Lower leg skin (tissue), 3 donors: ENCODE measurements around the gene USP31.

ENCODE experiments used
- POLR2A ChIP-seq, 2 donors: fragments of 450-650 bp; IDR thresholded peaks; one replicate each; pipeline ENCODE4 v1.6.1; 2016 to 2017; ENCODE audit warnings: antibody characterized with exemption in 2 of 2, mild to moderate bottlenecking in 1 of 2, moderate library complexity in 1 of 2
- TF ChIP-seq, protein P1 (sequence below), 3 donors: fragments of 450-650 bp; IDR thresholded peaks; one replicate each; pipeline ENCODE4 v1.5.1; 2016; ENCODE audit warnings: antibody characterized with exemption in 3 of 3, mild to moderate bottlenecking in 3 of 3, moderate library complexity in 2 of 3

DNA sequence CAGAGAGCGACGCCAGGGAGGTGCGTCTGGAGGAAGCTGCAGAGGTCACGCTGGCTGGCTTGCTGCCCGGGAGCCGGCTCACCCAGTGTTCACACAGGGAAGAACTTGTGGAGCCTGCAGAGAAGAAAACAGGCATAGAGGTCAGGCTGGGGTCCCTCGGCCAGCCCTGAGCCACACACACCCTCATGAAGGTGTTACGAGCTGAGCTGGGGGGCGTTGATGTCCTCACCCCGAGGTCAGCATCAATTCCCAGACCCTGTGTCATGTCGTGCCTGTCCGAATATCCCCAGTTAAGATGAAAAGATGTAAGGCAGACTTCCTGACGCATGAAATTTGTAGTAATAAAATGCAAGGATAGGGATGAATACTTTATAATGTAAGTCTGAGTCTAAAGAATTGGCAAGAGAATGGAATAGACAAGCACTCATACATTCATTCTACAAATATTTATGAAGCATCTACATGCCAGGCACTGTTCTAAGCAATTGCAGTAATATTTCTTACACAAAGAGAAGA, 77.1 kb downstream of the USP31 start:
- no peak for TF ChIP-seq POLR2A (IDR thresholded peaks at IDR 0.05)
- TF ChIP-seq, protein P1, sequence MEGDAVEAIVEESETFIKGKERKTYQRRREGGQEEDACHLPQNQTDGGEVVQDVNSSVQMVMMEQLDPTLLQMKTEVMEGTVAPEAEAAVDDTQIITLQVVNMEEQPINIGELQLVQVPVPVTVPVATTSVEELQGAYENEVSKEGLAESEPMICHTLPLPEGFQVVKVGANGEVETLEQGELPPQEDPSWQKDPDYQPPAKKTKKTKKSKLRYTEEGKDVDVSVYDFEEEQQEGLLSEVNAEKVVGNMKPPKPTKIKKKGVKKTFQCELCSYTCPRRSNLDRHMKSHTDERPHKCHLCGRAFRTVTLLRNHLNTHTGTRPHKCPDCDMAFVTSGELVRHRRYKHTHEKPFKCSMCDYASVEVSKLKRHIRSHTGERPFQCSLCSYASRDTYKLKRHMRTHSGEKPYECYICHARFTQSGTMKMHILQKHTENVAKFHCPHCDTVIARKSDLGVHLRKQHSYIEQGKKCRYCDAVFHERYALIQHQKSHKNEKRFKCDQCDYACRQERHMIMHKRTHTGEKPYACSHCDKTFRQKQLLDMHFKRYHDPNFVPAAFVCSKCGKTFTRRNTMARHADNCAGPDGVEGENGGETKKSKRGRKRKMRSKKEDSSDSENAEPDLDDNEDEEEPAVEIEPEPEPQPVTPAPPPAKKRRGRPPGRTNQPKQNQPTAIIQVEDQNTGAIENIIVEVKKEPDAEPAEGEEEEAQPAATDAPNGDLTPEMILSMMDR (IDR thresholded peaks at IDR 0.05) = no peak
